SK-N-SH (cell line): ENCODE measurements around the gene QSOX2. TPM values are rescaled to one million over a fixed set of nuclear protein-coding genes. Genes with fewer than 3 reads are reported as not detected.

Experiments used
- CTCF ChIA-PET: fragments of 300-600, 350-600 bp; formaldehyde crosslinking; extraction: SDS; loops from one replicate; lab custom pipeline; 2021; lab: Yijun Ruan, JAX
- POLR2A ChIA-PET: fragments of 350-600 bp; sonication (Branson Sonifier 250); formaldehyde crosslinking; extraction: SDS; loops from one replicate; lab custom pipeline; 2020; ENCODE audit warnings: antibody characterized with exemption, inconsistent platforms; lab: Yijun Ruan, JAX
- DNase-seq: peaks from one replicate; pipeline ENCODE4 v3.0.0; 2012
- H2AFZ ChIP-seq: fragments of 200-600 bp; sonication (generic); 2 replicates; pipeline ENCODE4 v1.8.1; 2016; ENCODE audit warnings: antibody characterized with exemption, mild to moderate bottlenecking, low read depth
- H3F3A ChIP-seq: fragments of 200-600 bp; sonication (generic); replicated peaks from 2 replicates; pipeline ENCODE3; 2016; ENCODE audit warnings: antibody characterized with exemption, mild to moderate bottlenecking; ENCODE audit not compliant: insufficient read depth
- H3K27ac ChIP-seq, 2 experiments: fragments of 200-500 bp in 1 of 2; fragments of 200-600 bp in 1 of 2; sonication (Bioruptor generic) in 1 of 2; sonication (generic), shearing (Covaris generic) in 1 of 2; 2 replicates each; pipeline versions ENCODE4 v1.5.1 to v1.6.1; 2014 to 2016; ENCODE audit warnings: low read depth in 2 of 2, inconsistent platforms in 1 of 2, low read length in 1 of 2, mild to moderate bottlenecking in 1 of 2, mixed read lengths in 1 of 2
- H3K27me3 ChIP-seq: fragments of 200-600 bp; sonication (generic), shearing (Covaris generic); 2 replicates; pipeline ENCODE4 v1.6.1; 2016; ENCODE audit warnings: mixed run types; ENCODE audit not compliant: insufficient read depth
- H3K36me3 ChIP-seq, 2 experiments: fragments of 200-500 bp in 1 of 2; fragments of 200-600 bp in 1 of 2; sonication (Bioruptor generic) in 1 of 2; sonication (generic) in 1 of 2; replicated peaks in 1 of 2; 2 replicates each; pipeline versions ENCODE3 to v1.5.1; 2014 to 2016; ENCODE audit warnings: low read length in 1 of 2, mild to moderate bottlenecking in 1 of 2; ENCODE audit not compliant: insufficient read depth in 2 of 2, control insufficient read depth in 1 of 2
- H3K4me1 ChIP-seq, 2 experiments: fragments of 200-500 bp in 1 of 2; fragments of 200-600 bp in 1 of 2; sonication (Bioruptor generic) in 1 of 2; sonication (generic), shearing (Covaris generic) in 1 of 2; 2 replicates each; pipeline versions ENCODE4 v1.5.1 to v1.6.1; 2014 to 2016; ENCODE audit warnings: low read depth in 1 of 2, low read length in 1 of 2, mixed run types in 1 of 2; ENCODE audit not compliant: insufficient read depth in 2 of 2, control insufficient read depth in 1 of 2
- H3K4me2 ChIP-seq: fragments of 200-600 bp; sonication (generic), shearing (Covaris generic); 2 replicates; pipeline ENCODE4 v1.6.1; 2017; ENCODE audit warnings: mixed run types
- H3K4me3 ChIP-seq, 2 experiments: fragments of 200-500 bp in 1 of 2; fragments of 200-600 bp in 1 of 2; sonication (Bioruptor generic) in 1 of 2; sonication (generic), shearing (Covaris generic) in 1 of 2; 2 replicates each; pipeline versions ENCODE4 v1.5.1 to v1.8.1; 2014 to 2016; ENCODE audit warnings: low read depth in 2 of 2, inconsistent platforms in 1 of 2, low read length in 1 of 2, mild to moderate bottlenecking in 1 of 2, mixed read lengths in 1 of 2, moderate library complexity in 1 of 2
- H3K79me2 ChIP-seq: fragments of 200-600 bp; sonication (generic); 2 replicates; pipeline ENCODE4 v1.8.1; 2017; ENCODE audit warnings: mild to moderate bottlenecking; ENCODE audit not compliant: insufficient read depth
- H3K9ac ChIP-seq: fragments of 200-600 bp; sonication (generic); 2 replicates; pipeline ENCODE4 v1.6.1; 2017; ENCODE audit warnings: mixed run types
- H3K9me2 ChIP-seq: fragments of 200-600 bp; sonication (generic); 2 replicates; pipeline ENCODE4 v1.6.1; 2017; ENCODE audit warnings: mixed run types
- H3K9me3 ChIP-seq: fragments of 200-600 bp; sonication (generic); 2 replicates; pipeline ENCODE4 v1.6.1; 2017; ENCODE audit warnings: mixed run types, mild to moderate bottlenecking, moderate library complexity
- H4K20me1 ChIP-seq: fragments of 200-600 bp; sonication (generic); 2 replicates; pipeline ENCODE4 v1.6.1; 2017; ENCODE audit warnings: mild to moderate bottlenecking, mixed run types; ENCODE audit not compliant: insufficient read depth
- CHD2 ChIP-seq: fragments of 150-350 bp; IDR thresholded peaks from 2 replicates; pipeline ENCODE4 v1.6.1; 2018; ENCODE audit warnings: low read length; ENCODE audit not compliant: partially characterized antibody
- ELF1 ChIP-seq: IDR thresholded peaks from 2 replicates; pipeline ENCODE4 v1.4.0; 2012
- FOSL2 ChIP-seq: IDR thresholded peaks from 2 replicates; pipeline ENCODE4 v1.4.0; 2012; ENCODE audit warnings: low read depth, mild to moderate bottlenecking, moderate library complexity, borderline replicate concordance
- FOXJ3 ChIP-seq: sonication (generic); formaldehyde crosslinking; IDR thresholded peaks from 2 replicates; pipeline ENCODE4 v1.5.1; 2020; ENCODE audit warnings: mild to moderate bottlenecking, missing genetic modification reagents
- FOXM1 ChIP-seq: IDR thresholded peaks from 2 replicates; pipeline ENCODE4 v1.4.0; 2012; ENCODE audit warnings: low read depth, mild to moderate bottlenecking
- GATA2 ChIP-seq: sonication (generic); formaldehyde crosslinking; IDR thresholded peaks from 2 replicates; pipeline ENCODE4 v1.5.0; 2020; ENCODE audit warnings: mild to moderate bottlenecking, missing genetic modification reagents
- MXI1 ChIP-seq: IDR thresholded peaks from 2 replicates; pipeline ENCODE4 v1.6.1; 2012; ENCODE audit warnings: mild to moderate bottlenecking, low read depth, low read length, improper control_type of control experiment
- NFIC ChIP-seq: IDR thresholded peaks from 2 replicates; pipeline ENCODE4 v1.4.0; 2012; ENCODE audit warnings: borderline replicate concordance
- POLR2AphosphoS5 ChIP-seq: IDR thresholded peaks from 2 replicates; pipeline ENCODE4 v1.6.1; 2012; ENCODE audit warnings: low read depth, low read length
- RFX5 ChIP-seq: IDR thresholded peaks from 2 replicates; pipeline ENCODE4 v1.6.1; 2012; ENCODE audit warnings: mild to moderate bottlenecking, improper control_type of control experiment, low read length
- TEAD4 ChIP-seq: IDR thresholded peaks from 2 replicates; pipeline ENCODE4 v1.4.0; 2012; ENCODE audit warnings: mild to moderate bottlenecking, borderline replicate concordance; ENCODE audit not compliant: insufficient read depth
- YY1 ChIP-seq: IDR thresholded peaks from 2 replicates; pipeline ENCODE4 v1.4.0; 2012; ENCODE audit warnings: low read depth, mild to moderate bottlenecking
- WGBS: methylation state at CpG from one replicate; pipeline ENCODE4 v1.1.6; 2017; ENCODE audit warnings: low lambda C conversion rate; 5-methylcytosine and 5-hydroxymethylcytosine counted together
- polyA plus RNA-seq, 3 experiments: library from polyadenylated mRNA; depleted of rRNA; stranded (reverse); fragments of >200 nt; gene quantifications; 2 replicates each; pipeline ENCODE4 v1.2.3, GENCODE V29; 2012
- TF ChIP-seq, protein P1 (sequence below): fragments of 150-350 bp; IDR thresholded peaks from 2 replicates; pipeline ENCODE4 v1.6.1; 2017; ENCODE audit warnings: antibody characterized with exemption, low read length, low read depth, borderline replicate concordance
- TF ChIP-seq, protein P2 (sequence below): IDR thresholded peaks from 2 replicates; pipeline ENCODE4 v1.4.0; 2012; ENCODE audit warnings: low read depth, borderline replicate concordance
- TF ChIP-seq, protein P3 (sequence below): IDR thresholded peaks from 2 replicates; pipeline ENCODE4; 2012
- TF ChIP-seq, protein P4 (sequence below): fragments of 200-600 bp; sonication (generic); IDR thresholded peaks from 2 replicates; pipeline ENCODE4 v1.6.1; 2017; ENCODE audit warnings: antibody characterized with exemption, mild to moderate bottlenecking, moderate library complexity
- TF ChIP-seq, protein P5 (sequence below): IDR thresholded peaks from 2 replicates; pipeline ENCODE4 v1.4.0; 2012; ENCODE audit warnings: low read depth
- TF ChIP-seq, protein P6 (sequence below): fragments of 150-350 bp; IDR thresholded peaks from 2 replicates; pipeline ENCODE4 v1.6.1; 2016; ENCODE audit warnings: mild to moderate bottlenecking, low read depth, low read length

The QSOX2 gene
- polyA plus RNA-seq, 1 of the 3 experiments (the other 2 are of a cell fraction), result 26.6 TPM

DNA sequence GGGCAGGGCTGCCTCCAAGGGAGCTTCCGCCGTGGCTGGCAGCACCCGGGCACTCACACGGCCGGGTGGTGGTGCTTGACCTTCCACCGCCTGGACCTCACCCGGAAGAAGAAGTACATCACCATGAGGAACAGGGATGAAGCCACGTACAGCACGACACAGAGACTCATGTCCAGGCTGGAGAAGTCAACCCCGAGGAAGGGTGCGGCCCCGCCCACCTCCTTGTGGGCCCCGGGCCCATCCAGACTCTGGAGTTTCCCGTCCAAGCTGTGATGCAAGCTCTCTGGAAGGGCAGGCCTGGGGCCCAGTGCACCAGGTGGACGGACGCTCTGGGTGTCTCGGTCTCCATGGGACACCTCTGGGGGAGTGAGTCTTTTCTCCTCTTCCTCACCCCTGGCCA is 36.9 kb downstream of the QSOX2 start:
- H3K9me3 ChIP-seq, result no peaks in the 10 kb centered on the region
- TF ChIP-seq, protein P1, sequence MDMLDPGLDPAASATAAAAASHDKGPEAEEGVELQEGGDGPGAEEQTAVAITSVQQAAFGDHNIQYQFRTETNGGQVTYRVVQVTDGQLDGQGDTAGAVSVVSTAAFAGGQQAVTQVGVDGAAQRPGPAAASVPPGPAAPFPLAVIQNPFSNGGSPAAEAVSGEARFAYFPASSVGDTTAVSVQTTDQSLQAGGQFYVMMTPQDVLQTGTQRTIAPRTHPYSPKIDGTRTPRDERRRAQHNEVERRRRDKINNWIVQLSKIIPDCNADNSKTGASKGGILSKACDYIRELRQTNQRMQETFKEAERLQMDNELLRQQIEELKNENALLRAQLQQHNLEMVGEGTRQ, result no peak
- TF ChIP-seq TEAD4 (no peak), NFIC (no peak), FOXJ3 (CRISPR knock-in tag) (no peak), RFX5 (no peak), POLR2AphosphoS5 (no peak)
- TF ChIP-seq, protein P2, sequence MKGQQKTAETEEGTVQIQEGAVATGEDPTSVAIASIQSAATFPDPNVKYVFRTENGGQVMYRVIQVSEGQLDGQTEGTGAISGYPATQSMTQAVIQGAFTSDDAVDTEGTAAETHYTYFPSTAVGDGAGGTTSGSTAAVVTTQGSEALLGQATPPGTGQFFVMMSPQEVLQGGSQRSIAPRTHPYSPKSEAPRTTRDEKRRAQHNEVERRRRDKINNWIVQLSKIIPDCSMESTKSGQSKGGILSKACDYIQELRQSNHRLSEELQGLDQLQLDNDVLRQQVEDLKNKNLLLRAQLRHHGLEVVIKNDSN, result no peak
- H3K4me3 ChIP-seq, result no peak overlapping the region
- H3K36me3 ChIP-seq, result peaks cover 0 to 15% of the 10 kb centered on the region in 2 experiments
- H4K20me1 ChIP-seq, result peaks cover 23% of the 10 kb centered on the region
- no peaks in the 10 kb centered on the region for H3K79me2 ChIP-seq
- H3K27me3 ChIP-seq, result peaks cover 4% of the 10 kb centered on the region; the same call in 1 of the 2 replicates
- no peaks in the 10 kb centered on the region for H3F3A ChIP-seq
- no peak overlapping the region for H2AFZ ChIP-seq
- H3K9ac ChIP-seq, result no peak overlapping the region
- no peak overlapping the region for H3K27ac ChIP-seq
- H3K4me1 ChIP-seq, result peaks cover 0 to 9% of the 10 kb centered on the region in 2 experiments; a peak in 1 of 4 replicates
- CTCF ChIA-PET, result interaction anchor here (0.8 to 4.8 kb wide), 3 partner anchors 10 to 38 kb away, joined by 3 to 32 read pairs (median 16); no protein-coding TSS in a partner anchor
- H3K9me2 ChIP-seq, result no peaks in the 10 kb centered on the region
- 96% methylated on average over 16 of the region's 17 CpGs for WGBS
- DNase-seq, result no peak
- POLR2A ChIA-PET, result no interaction called here
- no peak overlapping the region for H3K4me2 ChIP-seq

DNA sequence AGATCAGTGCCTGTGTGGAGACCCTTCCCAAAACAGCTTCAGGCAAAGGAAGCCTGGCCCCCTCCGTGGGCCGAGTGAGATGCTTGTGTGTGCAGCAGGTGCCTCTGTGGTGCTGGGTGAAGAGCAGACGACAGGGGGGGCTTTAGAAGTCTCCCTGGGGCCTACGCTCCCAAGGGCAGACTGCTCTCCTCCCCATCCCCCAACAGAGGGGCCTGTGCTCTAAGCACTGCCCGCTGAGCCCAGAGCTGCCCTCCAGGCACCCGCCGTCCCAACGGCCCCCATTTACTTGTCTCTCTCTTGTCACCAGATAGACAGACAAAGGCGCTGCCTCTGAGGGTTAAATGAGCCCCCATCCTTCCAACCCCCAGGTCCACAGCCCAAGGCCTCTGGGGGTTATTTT is 38.0 kb downstream of the QSOX2 start:
- Histone ChIP-seq H3K4me2 (no peak overlapping the region), H3K4me3 (no peak overlapping the region), H3K79me2 (no peaks in the 10 kb centered on the region), H3K9ac (no peak overlapping the region), H3K9me2 (no peaks in the 10 kb centered on the region)
- POLR2A ChIA-PET, result no interaction called here
- 92% methylated on average over 9 of the region's 9 CpGs for WGBS
- CTCF ChIA-PET, result interaction anchor here (1.5 to 3.4 kb wide), 4 partner anchors 12 to 37 kb away, joined by 5 to 16 read pairs (median 6); no protein-coding TSS in a partner anchor
- TF ChIP-seq MXI1, result no peak
- TF ChIP-seq, protein P3, sequence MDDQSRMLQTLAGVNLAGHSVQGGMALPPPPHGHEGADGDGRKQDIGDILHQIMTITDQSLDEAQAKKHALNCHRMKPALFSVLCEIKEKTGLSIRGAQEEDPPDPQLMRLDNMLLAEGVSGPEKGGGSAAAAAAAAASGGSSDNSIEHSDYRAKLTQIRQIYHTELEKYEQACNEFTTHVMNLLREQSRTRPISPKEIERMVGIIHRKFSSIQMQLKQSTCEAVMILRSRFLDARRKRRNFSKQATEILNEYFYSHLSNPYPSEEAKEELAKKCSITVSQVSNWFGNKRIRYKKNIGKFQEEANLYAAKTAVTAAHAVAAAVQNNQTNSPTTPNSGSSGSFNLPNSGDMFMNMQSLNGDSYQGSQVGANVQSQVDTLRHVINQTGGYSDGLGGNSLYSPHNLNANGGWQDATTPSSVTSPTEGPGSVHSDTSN, result no peak
- TF ChIP-seq, protein P2, result no peak
- TF ChIP-seq, protein P4, sequence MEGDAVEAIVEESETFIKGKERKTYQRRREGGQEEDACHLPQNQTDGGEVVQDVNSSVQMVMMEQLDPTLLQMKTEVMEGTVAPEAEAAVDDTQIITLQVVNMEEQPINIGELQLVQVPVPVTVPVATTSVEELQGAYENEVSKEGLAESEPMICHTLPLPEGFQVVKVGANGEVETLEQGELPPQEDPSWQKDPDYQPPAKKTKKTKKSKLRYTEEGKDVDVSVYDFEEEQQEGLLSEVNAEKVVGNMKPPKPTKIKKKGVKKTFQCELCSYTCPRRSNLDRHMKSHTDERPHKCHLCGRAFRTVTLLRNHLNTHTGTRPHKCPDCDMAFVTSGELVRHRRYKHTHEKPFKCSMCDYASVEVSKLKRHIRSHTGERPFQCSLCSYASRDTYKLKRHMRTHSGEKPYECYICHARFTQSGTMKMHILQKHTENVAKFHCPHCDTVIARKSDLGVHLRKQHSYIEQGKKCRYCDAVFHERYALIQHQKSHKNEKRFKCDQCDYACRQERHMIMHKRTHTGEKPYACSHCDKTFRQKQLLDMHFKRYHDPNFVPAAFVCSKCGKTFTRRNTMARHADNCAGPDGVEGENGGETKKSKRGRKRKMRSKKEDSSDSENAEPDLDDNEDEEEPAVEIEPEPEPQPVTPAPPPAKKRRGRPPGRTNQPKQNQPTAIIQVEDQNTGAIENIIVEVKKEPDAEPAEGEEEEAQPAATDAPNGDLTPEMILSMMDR, result no peak
- no peak for TF ChIP-seq NFIC
- no peak for TF ChIP-seq YY1
- TF ChIP-seq FOXM1, result no peak
- no peak for TF ChIP-seq FOXJ3 (CRISPR knock-in tag)
- TF ChIP-seq FOSL2, result no peak
- TF ChIP-seq, protein P5, sequence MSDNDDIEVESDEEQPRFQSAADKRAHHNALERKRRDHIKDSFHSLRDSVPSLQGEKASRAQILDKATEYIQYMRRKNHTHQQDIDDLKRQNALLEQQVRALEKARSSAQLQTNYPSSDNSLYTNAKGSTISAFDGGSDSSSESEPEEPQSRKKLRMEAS, result no peak
- TF ChIP-seq CHD2, result no peak
- TF ChIP-seq, protein P6, sequence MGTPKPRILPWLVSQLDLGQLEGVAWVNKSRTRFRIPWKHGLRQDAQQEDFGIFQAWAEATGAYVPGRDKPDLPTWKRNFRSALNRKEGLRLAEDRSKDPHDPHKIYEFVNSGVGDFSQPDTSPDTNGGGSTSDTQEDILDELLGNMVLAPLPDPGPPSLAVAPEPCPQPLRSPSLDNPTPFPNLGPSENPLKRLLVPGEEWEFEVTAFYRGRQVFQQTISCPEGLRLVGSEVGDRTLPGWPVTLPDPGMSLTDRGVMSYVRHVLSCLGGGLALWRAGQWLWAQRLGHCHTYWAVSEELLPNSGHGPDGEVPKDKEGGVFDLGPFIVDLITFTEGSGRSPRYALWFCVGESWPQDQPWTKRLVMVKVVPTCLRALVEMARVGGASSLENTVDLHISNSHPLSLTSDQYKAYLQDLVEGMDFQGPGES, result no peak
- no peak for TF ChIP-seq GATA2 (CRISPR knock-in tag)
- TF ChIP-seq ELF1, result no peak
- TF ChIP-seq, all 33 proteins: peak for 0
- Histone ChIP-seq H4K20me1 (peaks cover 24% of the 10 kb centered on the region), H2AFZ (no peak overlapping the region), H3K27me3 (peaks cover 11% of the 10 kb centered on the region), H3F3A (no peaks in the 10 kb centered on the region), H3K27ac (no peak overlapping the region), H3K4me1 (peaks cover 0 to 9% of the 10 kb centered on the region in 2 experiments; a peak in 1 of 4 replicates), H3K9me3 (no peaks in the 10 kb centered on the region), H3K36me3 (peaks cover 0 to 10% of the 10 kb centered on the region in 2 experiments)
- no peak for DNase-seq
